Testis (tissue), 3 donors: ENCODE measurements around the gene SIK2. TPM values are rescaled to one million over a fixed set of nuclear protein-coding genes. Genes with fewer than 3 reads are reported as not detected.

ENCODE experiments used
- DNase-seq: peaks from one replicate; pipeline ENCODE4 v3.0.0-alpha.2; 2019
- H3K27ac ChIP-seq, 2 donors: fragments of 200-600 bp; sonication (generic); one replicate each; pipeline ENCODE4 v1.5.1; 2019
- H3K27me3 ChIP-seq: fragments of 200-600 bp; sonication (generic); one replicate; pipeline ENCODE4 v1.5.1; 2019
- H3K36me3 ChIP-seq: fragments of 200-600 bp; sonication (generic); one replicate; pipeline ENCODE4 v1.5.1; 2017; ENCODE audit warnings: low read depth; ENCODE audit errors: missing control alignments
- H3K4me1 ChIP-seq: fragments of 200-600 bp; sonication (generic); one replicate; pipeline ENCODE4 v1.5.1; 2019
- H3K4me3 ChIP-seq, 2 donors: fragments of 200-600 bp; sonication (generic); one replicate each; pipeline ENCODE4 v1.5.1; 2017 to 2019
- H3K9me3 ChIP-seq: fragments of 200-600 bp; sonication (generic); one replicate; pipeline ENCODE4 v1.5.1; 2017
- POLR2A ChIP-seq: fragments of 450-650 bp; IDR thresholded peaks from one replicate; pipeline ENCODE4 v1.6.1; 2017; ENCODE audit warnings: antibody characterized with exemption, mild to moderate bottlenecking, moderate library complexity
- WGBS, 2 donors: methylation state at CpG; one replicate each; pipeline ENCODE4 v1.1.5; 2018; 5-methylcytosine and 5-hydroxymethylcytosine counted together
- intact Hi-C: fragments of 100-400 bp; cut with DNase I; formaldehyde crosslinking; loops from one replicate; pipeline ENCODE4 v1.15.1; 2023; ENCODE audit warnings: low total_unique reads
- polyA plus RNA-seq: library from polyadenylated mRNA; stranded (reverse); fragments of 350-450 nt; fragmentation: Illumina TruSeq; extraction: RNeasy Lipid Tissue Mini Kit (QIAGEN cat#74804); gene quantifications from one replicate; pipeline ENCODE4 v1.2.3, GENCODE V29; 2014; ENCODE audit warnings: low read depth, low replicate concordance; ENCODE audit not compliant: insufficient read depth
- total RNA-seq, 2 donors: library from RNA; depleted of rRNA; stranded (reverse); fragments of >200 nt; gene quantifications; one replicate each; pipeline ENCODE4 v1.2.3, GENCODE V29; 2016
- TF ChIP-seq, protein P1 (sequence below), 3 experiments: fragments of 450-650 bp in 2 of 3; fragments of 200-600 bp in 1 of 3; sonication (generic) in 1 of 3; IDR thresholded peaks; one replicate each; pipeline ENCODE4 v1.5.1; 2016 to 2019; ENCODE audit warnings: antibody characterized with exemption in 3 of 3, mild to moderate bottlenecking in 2 of 3, moderate library complexity in 1 of 3

SIK2 gene
- total and polyA plus RNA-seq, 3 donors from 2014 or later: 7.6 to 9.8 (median 8.9) TPM

DNA sequence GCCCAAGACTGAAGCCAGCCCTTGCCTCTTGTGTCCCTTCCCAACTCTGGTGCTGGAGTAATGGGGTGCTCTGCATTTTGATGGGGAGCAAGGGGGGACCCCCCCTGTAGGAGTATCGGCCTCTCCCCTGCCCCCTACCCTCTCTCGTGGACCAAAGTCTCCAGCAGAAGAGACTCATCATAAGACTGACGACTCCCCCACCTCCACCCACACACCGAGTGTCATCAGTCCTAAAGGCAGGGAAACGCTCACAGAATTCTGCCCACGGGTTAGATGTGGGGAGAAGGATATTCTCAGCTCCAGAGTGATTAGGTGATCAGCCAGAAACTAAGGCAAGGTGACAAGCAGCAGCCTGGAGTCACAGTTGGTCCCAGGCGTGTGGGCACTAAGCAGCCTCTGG is 125.2 kb downstream of the SIK2 start:
- intact Hi-C loops: no loop called here
- peaks cover 14% of the 10 kb centered on the region for H3K4me1 ChIP-seq
- H3K27ac ChIP-seq: no peak overlapping the region
- WGBS, 2 donors: 76 to 84% methylated on average over 6 to 7 of the region's 7 CpGs
- no peaks in the 10 kb centered on the region for H3K36me3 ChIP-seq
- no peak overlapping the region for H3K4me3 ChIP-seq
- no peaks in the 10 kb centered on the region for H3K9me3 ChIP-seq
- no peak for TF ChIP-seq POLR2A
- TF ChIP-seq, protein P1, sequence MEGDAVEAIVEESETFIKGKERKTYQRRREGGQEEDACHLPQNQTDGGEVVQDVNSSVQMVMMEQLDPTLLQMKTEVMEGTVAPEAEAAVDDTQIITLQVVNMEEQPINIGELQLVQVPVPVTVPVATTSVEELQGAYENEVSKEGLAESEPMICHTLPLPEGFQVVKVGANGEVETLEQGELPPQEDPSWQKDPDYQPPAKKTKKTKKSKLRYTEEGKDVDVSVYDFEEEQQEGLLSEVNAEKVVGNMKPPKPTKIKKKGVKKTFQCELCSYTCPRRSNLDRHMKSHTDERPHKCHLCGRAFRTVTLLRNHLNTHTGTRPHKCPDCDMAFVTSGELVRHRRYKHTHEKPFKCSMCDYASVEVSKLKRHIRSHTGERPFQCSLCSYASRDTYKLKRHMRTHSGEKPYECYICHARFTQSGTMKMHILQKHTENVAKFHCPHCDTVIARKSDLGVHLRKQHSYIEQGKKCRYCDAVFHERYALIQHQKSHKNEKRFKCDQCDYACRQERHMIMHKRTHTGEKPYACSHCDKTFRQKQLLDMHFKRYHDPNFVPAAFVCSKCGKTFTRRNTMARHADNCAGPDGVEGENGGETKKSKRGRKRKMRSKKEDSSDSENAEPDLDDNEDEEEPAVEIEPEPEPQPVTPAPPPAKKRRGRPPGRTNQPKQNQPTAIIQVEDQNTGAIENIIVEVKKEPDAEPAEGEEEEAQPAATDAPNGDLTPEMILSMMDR (IDR thresholded peaks at IDR 0.05): no peak
- DNase-seq: no peak
- no peaks in the 10 kb centered on the region for H3K27me3 ChIP-seq

DNA sequence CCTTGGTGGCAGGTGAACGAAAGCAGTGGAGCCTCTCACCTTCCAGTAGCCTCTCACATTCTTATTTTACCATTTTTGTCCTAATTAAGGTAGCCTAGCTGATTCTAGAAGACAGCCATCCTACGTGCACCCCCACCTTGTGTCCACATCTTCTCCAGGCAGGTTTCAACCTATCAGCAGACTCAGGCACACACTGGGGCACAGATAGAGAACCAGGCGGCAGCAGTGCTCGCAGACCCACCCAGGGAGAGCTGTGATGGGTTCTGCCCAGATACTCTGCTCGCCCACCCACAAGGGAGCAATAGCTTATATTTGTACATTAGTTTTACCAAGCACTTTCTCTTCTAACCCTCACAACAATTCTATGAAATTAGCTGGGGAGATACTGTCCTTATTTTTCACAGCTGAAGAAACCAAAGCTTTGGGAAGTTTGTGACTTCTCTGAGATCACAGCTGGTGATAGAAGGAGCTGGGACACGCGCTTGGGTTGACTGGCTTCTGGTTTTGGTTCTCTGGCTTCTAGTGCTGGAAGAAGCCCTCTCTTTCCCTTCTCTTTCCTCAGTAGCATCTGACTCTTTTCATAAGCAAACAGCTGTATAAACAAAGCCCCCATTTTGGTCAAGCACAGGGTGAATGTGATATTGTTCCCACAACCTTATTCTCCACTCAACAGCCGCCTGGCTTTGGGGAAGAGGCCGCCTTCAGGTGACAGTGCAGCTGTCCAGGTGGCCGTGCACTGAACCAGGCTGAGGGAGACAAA is 127.0 kb downstream of the SIK2 start:
- Histone ChIP-seq H3K27ac (peak overlapping the region; percentile 60 to 89), H3K4me3 (no peak overlapping the region), H3K36me3 (no peaks in the 10 kb centered on the region), H3K9me3 (no peaks in the 10 kb centered on the region), H3K27me3 (no peaks in the 10 kb centered on the region), H3K4me1 (peaks cover 28% of the 10 kb centered on the region)
- DNase-seq: no peak
- no peak for TF ChIP-seq POLR2A
- TF ChIP-seq, protein P1 (IDR thresholded peaks at IDR 0.05): no peak
- intact Hi-C loops: no loop called here
- 61 to 63% methylated on average over 10 of the region's 10 CpGs for whole genome bisulfite sequencing, 2 donors

DNA sequence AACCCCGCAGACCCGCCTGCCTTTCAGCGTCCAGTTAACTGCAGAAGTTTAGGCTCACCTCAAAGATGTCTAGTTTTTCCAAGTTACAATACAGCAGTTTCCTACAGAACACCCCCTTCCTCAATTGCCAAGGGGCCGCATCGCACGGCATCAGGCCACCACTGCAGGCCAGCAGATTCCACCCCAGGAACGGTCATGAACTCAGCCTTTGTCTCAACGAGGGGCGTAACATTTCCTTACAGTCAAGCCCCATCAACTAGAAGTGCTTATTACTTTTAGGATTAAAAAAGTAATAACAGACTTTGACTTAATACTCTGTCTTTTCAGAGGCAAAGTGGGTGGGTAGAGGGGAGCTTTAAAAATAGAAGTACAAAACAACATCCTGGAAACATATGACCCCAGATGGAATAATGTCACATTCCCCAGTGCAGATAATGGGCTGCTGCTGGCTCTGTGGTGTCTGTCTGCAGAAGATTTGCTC is 127.6 kb downstream of the SIK2 start:
- DNase-seq: no peak
- TF ChIP-seq, protein P1 (IDR thresholded peaks at IDR 0.05): no peak
- TF ChIP-seq POLR2A: no peak
- Histone ChIP-seq H3K36me3 (no peaks in the 10 kb centered on the region), H3K27ac (peak overlapping the region; percentile 60 to 89), H3K9me3 (no peaks in the 10 kb centered on the region), H3K4me3 (no peak overlapping the region), H3K4me1 (peaks cover 33% of the 10 kb centered on the region), H3K27me3 (no peaks in the 10 kb centered on the region)
- intact Hi-C loops: no loop called here
- WGBS, 2 donors: 61 to 68% methylated on average over 9 of the region's 9 CpGs

DNA sequence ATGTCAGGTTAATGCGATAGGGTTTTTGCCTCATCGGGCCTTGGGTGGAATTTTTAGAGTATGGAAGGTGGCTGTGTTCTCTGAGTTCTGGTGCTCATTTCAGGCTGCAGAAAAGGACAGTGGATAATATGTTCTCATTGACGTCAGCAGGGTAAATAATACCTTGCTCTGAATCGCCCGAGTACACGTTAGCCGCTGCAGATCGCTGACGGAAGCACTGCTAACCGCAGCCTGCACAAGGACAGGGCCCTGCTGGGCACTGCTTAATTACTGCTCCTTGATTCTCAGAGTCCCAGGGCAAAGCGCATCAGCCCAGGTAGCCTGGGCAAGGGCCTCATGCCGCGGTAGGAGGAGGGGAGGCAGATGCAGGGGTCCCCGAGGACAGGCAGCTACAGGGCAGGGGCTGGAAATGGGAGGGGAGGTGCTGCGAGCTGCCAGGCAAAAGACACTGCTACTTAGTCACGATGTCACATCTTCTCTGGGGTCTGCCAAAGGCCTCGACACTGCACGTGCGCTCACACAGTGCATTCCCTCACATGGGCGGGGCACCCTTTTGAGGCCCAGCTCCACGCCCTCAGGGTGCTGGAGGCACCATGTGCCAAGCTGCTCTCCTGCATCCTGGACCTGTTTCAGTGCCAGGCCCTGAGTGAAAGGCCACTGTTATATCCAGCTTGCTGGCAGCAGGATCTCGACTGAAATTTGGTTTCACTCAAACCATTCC is 128.8 kb downstream of the SIK2 start:
- H3K4me1 ChIP-seq: peaks cover 45% of the 10 kb centered on the region
- no peak for TF ChIP-seq POLR2A
- TF ChIP-seq, protein P1 (IDR thresholded peaks at IDR 0.05): no peak
- WGBS, 2 donors: 72 to 74% methylated on average over 18 to 22 of the region's 22 CpGs

More for the DNA sequence above, 128.8 kb downstream of the SIK2 start:
- peak overlapping the region; percentile 39 to 89 for H3K27ac ChIP-seq
- no peak overlapping the region for H3K4me3 ChIP-seq
- no peaks in the 10 kb centered on the region for H3K9me3 ChIP-seq
- intact Hi-C loops: no loop called here
- DNase-seq: no peak
- H3K36me3 ChIP-seq: no peaks in the 10 kb centered on the region
- no peaks in the 10 kb centered on the region for H3K27me3 ChIP-seq
